Stimulated activated CD8-positive, alpha-beta memory T cell treated with anti-CD3 and anti-CD28 coated beads, Interleukin-15, amount 100 ng/mL, for 1 hour (primary cell): Measurements from ENCODE around the gene ZNF772.
"Not testable (repeated sequence)": the region's sequence is repeated elsewhere in the genome, so short reads cannot be mapped to it uniquely, and the experiment has no call there.

ENCODE experiments used
- DNase-seq: peaks from one replicate; pipeline ENCODE4 v3.0.0-alpha.2; 2020; ENCODE audit warnings: low read depth

The ZNF772 gene

DNA sequence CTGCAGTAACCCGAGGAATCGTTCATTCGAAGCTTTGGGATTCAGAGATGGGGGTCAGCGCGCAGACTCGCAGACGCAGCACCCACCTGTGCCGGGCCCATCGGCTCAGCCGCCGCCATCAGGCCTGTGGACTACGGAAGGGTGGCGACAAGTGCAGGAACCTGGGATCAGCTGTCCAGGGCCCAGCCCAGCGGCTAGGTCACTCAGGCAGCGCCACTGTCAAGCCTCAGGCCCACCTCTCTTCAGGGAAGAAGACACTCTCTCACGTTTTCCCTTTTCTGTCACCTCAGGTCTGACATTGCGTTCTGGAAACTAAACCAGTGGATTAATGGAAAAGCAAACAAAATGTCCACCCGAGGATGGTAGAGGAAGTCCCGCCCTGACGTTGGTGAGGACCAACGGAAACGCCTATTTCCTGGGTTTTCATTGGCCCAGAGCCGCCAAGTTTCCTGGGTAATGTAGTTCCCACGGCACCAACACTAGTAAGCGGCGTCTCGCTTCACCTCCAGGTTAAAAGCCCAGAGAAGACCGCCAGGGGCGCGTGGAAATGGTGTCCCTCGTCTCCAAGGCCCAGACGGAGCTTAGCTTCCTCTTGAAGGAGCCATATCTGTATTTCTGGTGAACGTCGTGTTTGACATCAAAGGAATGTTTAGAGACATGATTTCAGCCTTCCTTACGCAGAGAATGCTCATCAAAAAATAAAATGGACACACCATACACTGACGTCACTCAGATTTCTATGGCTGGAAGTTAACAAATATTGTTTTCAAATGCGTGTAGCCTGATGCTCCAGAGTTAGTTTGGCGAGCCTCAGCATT lies at the start of gene ZNF772:
Gene ZNF772, minus strand, starts transcription at position 376 of the 818 bp plus-strand sequence. Its CDS starts 257 bp downstream, at position 119.
- peak; percentile 69 for DNase-seq

DNA sequence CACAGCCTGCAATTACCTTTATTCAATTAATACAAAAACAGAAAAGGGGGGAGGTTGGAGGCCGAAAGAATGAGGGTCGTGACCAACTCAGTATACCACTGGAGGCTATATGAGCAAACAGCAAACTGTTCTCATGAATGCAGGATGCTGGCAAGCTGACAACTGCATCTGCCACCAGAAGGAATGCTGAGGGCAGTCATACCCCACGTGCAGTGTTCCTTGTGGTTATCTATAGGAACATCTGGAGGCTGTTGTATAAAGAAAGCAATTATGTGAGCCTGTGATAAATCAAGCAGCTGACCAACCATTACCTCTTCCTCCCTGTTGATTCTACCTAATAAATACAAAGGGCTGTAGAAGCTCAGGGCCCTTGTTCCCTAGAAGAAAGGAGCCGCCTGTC lies 40.7 kb upstream of the ZNF772 start:
- not testable (repeated sequence) for DNase-seq

DNA sequence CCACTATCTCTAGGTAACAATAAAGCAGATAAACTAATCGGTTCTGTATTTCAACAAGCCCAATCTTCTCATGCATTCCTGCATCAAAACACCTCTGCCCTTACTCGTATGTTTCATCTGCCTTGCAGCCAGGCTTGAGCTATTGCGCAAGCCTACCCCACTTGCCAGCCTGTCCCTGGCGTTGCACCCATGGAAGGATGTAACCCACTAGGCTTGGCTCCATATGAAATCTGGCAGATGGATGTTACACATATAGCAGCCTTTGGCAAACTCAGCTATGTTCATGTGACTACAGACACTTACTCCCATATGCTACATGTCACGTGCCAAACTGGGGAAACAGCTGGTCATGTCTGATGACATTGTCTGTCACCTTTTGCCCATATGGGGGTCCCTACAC lies 37.9 kb upstream of the ZNF772 start:
- DNase-seq, result no peak

DNA sequence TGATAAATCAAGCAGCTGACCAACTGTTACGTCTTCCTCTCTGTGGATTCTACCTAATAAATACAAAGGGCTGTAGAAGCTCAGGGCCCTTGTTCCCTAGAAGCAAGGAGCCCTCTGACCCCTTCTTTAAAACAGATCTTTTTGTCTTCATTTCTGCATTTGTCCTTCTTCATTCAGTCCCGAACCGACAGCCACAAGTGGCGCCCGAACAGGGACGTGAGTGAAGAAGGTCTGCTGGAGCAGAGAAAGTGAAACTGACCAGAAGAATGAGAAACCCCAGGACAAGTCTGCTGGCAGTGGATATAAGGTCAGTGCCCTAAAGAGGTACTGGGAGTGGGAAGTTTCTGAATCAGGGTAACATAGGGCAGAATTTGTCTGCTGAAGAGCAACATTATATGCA lies 35.5 kb upstream of the ZNF772 start:
- DNase-seq, result no peak

DNA sequence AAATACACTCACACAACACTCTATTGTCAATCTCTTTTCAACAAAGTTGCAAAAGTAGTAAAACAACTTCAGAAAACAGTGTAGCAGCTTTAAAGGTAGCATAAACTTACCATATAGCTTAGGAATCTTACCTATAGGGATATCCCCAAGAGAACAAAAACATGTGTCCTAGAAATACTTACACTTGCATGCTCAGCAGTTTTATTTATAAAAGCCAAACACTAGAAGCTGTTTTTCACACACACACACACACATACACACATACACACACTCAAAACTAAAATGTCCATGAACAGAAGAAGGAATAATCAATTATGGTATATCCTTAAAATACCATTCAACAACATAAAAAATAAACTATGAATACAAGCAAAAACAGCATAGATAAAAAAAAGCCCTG lies 34.1 kb upstream of the ZNF772 start:
- DNase-seq, result no peak

DNA sequence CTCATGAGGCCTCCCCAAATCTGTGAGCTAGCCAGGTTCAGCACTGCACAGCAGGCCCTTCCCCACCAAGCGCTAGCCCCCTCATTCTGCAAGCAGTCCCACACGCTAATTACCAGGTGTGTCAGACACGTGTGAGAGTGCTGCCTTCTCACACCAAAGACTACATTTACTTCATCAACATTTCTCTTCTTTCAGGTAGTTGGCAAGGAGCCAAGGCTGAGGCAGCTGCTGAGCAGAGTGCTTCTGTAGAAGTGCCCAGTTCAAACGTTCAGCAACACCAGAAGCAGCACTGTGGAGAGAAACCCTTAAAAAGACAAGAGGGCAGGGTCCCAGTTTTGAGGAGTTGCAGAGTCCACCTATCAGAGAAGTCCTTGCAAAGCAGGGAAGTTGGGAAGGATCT lies 28.8 kb upstream of the ZNF772 start:
- DNase-seq, result no peak

DNA sequence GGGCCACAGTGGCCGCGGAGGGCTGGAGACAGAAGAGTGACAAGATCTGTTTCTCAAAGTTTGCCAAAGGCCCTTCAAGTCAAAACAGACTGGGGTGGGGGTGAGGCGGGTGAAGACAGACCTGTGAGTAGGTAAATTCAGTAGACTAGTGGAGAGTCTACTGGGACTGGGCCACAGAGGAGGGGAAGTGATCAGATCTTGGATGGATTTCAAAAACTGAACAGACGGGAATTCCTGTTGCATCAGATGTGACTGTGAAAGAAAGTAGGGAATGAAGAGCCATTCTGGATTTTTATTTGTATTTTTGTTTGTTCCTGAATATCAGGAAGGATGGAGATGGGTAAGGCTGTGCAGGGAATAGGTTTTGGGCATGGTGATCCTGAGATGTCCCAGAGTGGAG lies 23.0 kb upstream of the ZNF772 start:
- not testable (repeated sequence) for DNase-seq

DNA sequence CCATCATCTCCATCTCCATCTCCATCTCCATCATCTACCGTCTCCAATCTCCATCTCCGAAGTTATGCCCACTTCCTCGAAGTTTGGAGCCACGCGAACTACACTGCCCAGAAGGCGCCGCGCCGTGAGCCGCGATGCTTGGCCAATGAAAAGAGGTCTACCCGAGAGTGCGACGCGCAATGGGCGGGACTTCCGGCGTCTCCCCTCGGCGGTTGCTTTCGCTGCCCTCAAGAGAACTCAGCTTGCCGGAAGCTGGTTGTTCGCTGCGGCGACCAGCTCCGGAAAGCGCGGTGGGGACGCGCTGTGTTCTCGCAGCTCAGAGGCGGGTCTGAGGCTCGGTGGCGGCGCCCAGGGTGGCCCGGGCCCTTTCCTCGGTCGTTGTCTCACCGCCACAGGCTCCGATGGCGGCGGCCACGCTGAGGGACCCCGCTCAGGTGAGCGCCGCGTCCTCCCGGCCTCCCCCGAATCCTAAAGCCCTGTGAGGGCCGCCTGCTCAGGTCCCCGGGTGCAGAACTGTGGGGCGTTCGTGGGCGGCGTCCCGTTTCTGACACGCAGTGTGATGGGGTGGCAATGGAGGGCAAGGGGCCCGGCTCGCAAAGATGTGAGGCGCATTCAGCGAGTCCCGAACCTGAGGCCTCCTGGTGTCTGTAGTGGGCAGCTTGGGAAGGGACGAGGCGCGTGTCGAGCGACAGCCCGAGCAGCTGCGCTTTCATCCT lies 22.5 kb upstream of the ZNF772 start, which contains the start of gene ZNF773:
Gene ZNF773, plus strand, starts transcription at position 259 of the 716 bp plus-strand sequence. Its CDS starts 143 bp downstream, at position 402.
- peak; percentile 92 for DNase-seq

DNA sequence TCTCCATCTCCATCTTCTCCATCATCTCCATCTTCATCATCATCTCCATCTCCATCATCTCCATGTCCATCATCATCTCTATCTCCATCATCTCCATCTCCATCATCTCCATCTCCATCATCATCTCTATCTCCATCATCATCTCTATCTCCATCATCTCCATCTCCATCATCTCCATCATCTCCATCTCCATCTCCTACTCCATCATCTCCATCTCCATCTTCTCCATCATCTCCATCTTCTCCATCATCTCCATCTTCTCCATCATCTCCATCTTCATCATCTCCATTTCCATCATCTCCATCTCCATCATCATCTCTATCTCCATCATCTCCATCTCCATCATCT lies 21.9 kb upstream of the ZNF772 start:
- DNase-seq, result not testable (repeated sequence)

DNA sequence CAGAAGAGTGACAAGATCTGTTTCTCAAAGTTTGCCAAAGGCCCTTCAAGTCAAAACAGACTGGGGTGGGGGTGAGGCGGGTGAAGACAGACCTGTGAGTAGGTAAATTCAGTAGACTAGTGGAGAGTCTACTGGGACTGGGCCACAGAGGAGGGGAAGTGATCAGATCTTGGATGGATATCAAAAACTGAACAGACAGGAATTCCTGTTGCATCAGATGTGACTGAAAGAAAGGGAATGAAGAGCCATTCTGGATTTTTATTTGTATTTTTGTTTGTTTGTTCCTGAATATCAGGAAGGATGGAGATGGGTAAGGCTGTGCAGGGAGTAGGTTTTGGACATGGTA lies 10.9 kb upstream of the ZNF772 start:
- not testable (repeated sequence) for DNase-seq

DNA sequence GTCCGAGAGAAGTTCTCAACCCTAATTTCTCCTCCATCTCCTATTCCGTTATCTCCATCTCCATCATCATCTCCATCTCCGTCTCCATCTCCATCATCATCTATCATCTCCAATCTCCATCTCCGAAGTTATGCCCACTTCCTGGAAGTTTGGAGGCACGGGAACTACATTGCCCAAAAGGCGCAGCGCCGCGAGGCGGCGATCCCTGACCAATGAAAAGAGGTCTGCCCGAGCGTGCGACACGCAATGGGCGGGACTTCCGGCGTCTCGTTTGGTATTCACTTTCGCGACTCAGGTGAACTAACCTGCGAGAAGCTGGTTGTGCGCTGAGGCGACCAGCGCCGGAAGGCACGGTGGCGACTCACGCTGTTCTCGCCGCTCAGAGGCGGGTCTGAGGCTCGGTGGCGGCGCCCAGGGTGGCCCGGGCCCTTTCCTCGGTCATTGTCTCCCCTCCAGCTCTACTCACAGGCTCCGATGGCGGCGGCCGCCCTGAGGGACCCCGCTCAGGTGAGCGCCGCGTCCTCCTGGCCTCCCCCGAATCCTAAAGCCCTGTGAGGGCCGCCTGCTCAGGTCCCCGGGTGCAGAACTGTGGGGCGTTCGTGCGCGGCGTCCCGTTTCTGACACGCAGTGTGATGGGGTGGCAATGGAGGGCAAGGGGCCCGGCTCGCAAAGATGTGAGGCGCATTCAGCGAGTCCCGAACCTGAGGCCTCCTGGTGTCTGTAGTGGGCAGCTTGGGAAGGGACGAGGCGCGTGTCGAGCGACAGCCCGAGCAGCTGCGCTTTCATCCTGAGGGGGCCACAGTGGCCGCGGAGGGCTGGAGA lies 10.3 kb upstream of the ZNF772 start, which contains the start of gene ZNF419:
Gene ZNF419, plus strand, starts transcription at position 274 of the 822 bp plus-strand sequence. Its CDS starts 201 bp downstream, at position 475.
- peak; percentile 93 for DNase-seq

DNA sequence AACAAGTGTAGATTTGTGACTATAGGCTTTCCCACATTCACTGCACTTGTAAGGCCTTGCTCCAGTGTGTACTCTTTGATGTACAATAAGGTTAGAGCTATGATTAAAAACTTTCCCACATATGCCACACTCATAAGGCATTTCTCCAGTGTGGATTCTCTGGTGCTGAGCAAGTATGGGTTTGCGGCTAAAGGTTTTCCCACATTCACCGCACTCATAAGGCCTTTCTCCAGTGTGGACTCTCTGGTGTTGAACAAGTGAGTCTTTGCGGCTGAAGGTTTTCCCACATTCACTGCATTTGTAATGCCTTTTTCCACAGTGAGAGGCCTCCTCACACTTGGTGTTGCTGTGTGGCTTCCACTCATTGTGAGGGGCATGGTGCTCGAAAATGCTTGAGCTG lies 3.7 kb downstream of the ZNF772 start:
- no peak for DNase-seq

DNA sequence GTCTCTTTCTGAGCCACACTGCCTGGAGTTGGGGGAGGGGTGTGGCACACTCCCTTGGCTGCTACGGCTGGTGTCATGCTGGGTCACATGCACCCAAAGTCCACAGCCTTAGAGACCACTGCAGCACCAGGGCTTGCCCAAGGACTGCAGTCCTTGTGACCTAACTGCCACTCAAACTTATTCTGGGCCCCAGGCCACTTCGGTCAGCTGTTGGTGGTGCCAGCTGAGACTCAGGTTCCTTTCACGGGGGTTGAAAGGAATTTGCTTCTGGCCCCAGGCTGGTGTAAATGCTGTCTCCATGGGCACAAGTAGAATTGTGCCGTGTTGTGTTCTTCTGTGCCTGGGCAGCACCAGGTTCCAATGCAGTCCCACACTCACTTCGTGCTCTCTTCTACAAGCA lies 10.9 kb downstream of the ZNF772 start:
- DNase-seq, result no peak

DNA sequence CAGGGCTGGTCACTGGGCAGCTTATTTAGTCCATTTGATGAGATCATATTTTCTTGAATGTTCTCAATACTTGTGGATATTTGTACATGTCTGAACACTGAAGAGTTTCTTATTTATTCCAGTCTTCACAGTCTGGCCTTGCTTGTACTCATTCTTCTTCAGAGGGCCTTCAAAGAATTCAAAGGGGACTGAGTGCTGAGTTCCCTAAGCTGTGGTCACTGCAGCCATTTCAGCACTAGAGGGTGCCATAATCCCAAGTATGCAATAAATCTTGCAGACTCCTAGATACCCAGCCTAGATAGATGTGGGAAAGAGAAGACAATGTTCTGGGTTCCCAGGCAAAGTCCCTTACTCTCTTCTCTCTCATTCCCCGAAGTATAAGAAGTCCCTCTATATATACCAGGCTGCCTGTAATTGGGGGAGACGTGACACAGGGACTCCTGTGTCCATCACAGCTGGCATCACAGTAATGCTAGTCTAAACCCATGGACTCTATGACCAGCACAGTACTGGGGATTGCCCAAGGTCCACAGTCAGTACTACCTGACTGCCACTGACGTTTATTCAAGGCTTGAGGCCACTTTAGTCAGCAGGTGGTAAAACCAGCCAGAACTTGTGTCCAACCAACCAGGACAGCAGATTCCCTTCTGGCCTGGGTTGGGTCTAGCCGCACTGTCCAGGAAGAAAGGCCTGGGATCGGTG lies 11.5 kb downstream of the ZNF772 start:
- no peak for DNase-seq

DNA sequence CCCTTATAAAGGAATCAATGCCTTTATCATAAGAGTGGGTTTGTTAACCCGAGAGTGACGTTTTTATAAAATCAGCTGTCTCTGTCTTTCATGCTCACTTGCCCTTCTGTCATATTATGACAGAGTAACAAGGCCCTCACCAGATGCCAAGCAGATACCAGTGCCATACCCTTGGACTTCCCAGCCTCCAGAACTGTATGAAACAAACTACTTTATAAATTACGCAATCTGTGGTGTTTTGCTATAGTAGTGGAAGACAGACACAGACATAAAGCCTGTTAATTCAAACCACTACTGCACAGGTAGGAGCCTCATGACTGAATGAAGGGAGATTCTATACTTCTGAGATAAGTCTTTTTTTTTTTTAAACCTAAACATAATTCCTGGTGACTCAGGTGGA lies 25.1 kb downstream of the ZNF772 start:
- no peak for DNase-seq

DNA sequence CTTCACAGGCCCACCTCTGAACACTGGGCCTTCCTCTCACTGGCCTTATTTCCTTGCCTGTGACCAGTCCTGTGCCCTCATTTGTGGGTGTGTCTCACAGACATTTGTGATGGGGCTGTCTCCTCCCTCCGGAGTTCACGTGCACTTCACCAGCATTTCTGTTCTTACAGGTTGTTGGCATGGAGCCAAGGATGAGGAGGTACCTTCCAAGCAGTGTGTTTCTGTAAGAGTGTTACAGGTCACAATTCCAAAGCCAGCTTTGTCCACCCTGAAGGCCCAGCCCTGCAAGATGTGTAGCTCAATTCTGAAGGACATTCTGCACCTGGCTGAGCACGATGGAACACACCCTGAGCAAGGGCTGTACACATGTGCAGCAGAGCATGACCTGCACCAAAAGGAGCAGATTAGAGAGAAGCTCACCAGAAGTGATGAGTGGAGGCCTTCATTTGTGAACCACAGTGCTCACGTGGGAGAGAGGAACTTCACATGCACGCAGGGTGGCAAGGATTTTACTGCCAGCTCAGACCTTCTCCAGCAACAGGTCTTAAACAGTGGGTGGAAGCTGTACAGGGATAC lies 34.2 kb downstream of the ZNF772 start:
- DNase-seq, result no peak

DNA sequence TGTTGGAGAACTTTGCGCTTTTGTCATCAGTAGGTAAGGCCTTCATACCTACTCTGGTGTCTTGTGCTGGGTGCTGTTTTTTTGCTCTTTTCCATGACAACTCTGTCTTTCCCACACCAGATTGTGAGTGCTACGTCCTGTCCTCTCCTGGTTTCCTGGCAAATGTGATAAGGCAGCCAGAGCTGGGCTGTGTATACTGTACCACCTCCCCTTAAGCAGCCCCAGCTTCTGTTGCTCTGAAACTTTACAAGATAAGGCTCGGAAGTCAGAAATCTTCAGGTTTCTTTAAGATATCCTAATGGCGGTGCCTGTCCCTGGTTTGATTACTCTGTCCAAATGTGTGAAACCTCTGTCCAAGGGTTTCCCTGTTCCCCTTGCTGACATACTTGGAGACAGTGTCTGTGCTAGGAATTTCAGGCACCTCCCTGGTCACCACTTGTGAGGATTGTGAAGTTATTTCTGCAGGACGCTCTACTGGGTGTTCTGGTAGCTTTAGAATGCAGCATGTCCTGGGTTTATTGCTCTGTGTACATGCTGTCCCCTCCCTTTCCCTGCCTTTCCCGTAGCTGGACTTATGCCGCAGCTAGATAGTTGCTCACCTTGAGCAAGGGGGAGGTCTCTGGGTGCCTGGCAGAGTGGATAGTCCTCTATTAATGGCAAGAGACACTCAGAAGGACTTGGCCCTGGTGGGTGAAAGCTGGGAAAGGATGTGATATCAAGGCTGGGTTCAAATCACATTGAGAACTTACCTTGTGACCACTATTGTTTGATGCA lies 35.2 kb downstream of the ZNF772 start:
- DNase-seq, result no peak

DNA sequence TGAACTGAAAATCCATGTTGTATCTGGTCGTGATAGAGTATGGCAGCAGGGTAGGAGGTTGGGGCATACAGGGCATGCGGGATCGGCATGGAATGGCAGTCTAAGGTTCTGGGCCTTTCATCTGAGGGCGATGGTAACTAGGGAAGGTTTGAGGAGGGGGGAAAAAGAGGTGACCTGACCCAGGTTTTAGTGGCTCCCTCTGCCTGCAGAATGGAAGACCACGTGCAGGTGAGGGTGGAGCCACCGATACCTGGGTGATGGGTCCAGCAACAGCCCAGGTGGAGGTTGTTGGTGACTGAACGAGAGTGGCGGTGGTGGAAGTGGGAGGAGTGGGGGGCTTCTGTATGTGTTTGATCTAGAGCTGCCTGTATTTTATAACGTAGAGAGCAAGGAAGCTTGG lies 38.4 kb downstream of the ZNF772 start:
- DNase-seq, result no peak

DNA sequence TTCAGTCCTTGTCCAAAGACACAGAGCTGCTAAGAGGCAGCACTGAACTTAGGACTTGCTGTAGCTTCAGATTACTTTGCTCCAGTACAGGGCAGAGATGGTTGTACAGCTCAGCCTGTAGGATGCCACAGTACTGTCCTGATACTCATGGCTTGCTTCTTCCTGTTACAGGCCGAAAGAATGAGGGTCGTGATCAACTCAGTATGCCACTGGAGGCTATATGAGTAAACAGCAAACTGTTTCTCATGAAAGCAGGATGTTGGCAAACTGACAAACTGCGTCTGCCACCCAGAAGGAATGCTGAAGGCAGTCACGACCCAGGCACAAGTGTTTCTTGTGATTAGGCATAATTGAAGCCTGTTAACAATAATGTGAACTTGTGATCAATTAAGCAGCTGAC lies 39.4 kb downstream of the ZNF772 start:
- DNase-seq, result no peak

DNA sequence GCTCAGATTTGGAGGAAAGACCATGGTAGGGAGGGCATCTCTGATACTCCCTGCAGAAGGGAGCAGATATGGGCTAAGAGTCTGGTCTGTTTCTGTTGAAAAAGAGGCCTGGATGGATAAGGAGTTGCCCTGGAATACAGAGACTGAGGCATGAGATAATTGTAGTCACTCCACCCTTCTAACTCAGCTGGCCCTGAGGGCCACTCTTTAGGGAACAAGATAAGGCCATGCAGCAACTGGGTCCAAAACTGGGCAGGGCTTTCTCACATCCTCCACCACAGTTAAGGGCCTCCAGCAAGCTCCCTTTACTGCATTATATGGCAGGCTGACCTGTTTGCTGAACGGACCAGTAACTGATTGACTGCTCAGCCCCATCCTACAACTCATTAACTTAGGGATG lies 40.9 kb downstream of the ZNF772 start:
- no peak for DNase-seq
